Peyer's patch (tissue), 4 donors: ENCODE results near the gene MYO3B. TPM values are rescaled to one million over a fixed set of nuclear protein-coding genes. Genes with fewer than 3 reads are reported as not detected.

ENCODE experiments used
- DNase-seq, 3 donors: peaks; one replicate each; pipeline ENCODE4 v3.0.0-alpha.2; 2017 to 2019
- H3K27ac ChIP-seq, 4 donors: fragments of 200-600 bp; sonication (generic); one replicate each; pipeline ENCODE4 v1.5.1; 2016 to 2019
- H3K27me3 ChIP-seq, 2 donors: fragments of 200-600 bp; sonication (generic); one replicate each; pipeline ENCODE4 v1.5.1; 2019
- H3K36me3 ChIP-seq, 3 donors: fragments of 200-600 bp; sonication (generic); one replicate each; pipeline ENCODE4 v1.5.1; 2016 to 2019
- H3K4me1 ChIP-seq, 4 donors: fragments of 200-600 bp; sonication (generic); one replicate each; pipeline ENCODE4 v1.5.1; 2016 to 2019
- H3K4me3 ChIP-seq, 4 donors: fragments of 200-600 bp; sonication (generic); 1 replicate in 3 of 4; 2 replicates in 1 of 4; pipeline ENCODE4 v1.5.1; 2016 to 2019; ENCODE audit warnings: mild to moderate bottlenecking in 1 of 4
- H3K9me3 ChIP-seq, 4 donors: fragments of 200-600 bp; sonication (generic); one replicate each; pipeline ENCODE4 v1.5.1; 2016 to 2019; ENCODE audit warnings: mild to moderate bottlenecking in 1 of 4
- POLR2A ChIP-seq, 2 donors: fragments of 450-650 bp; IDR thresholded peaks; one replicate each; pipeline ENCODE4 v1.5.1; 2017; ENCODE audit warnings: antibody characterized with exemption in 2 of 2, mild to moderate bottlenecking in 2 of 2, moderate library complexity in 2 of 2
- total RNA-seq, 4 donors: library from RNA; depleted of rRNA; stranded (reverse); fragments of >200 nt; gene quantifications; one replicate each; pipeline ENCODE4 v1.1.0, GENCODE V29; 2016
- TF ChIP-seq, protein P1 (sequence below), 6 experiments: fragments of 450-650 bp in 4 of 6; fragments of 200-600 bp in 2 of 6; sonication (generic) in 1 of 6; IDR thresholded peaks; one replicate each; pipeline ENCODE4 v1.5.1; 2017 to 2019; ENCODE audit warnings: antibody characterized with exemption in 6 of 6, mild to moderate bottlenecking in 3 of 6, moderate library complexity in 1 of 6

The MYO3B gene
- total RNA-seq, 4 donors from 2014 or later: not detected

- Histone ChIP-seq H3K9me3 (no peaks in the 10 kb centered on the region), H3K4me1 (peaks cover 0 to 6% (median 0%) of the 10 kb centered on the region in 4 donors), H3K27me3 (no peaks in the 10 kb centered on the region), H3K27ac (no peak overlapping the region), H3K36me3 (no peaks in the 10 kb centered on the region), H3K4me3 (no peak overlapping the region)
- TF ChIP-seq, protein P1, sequence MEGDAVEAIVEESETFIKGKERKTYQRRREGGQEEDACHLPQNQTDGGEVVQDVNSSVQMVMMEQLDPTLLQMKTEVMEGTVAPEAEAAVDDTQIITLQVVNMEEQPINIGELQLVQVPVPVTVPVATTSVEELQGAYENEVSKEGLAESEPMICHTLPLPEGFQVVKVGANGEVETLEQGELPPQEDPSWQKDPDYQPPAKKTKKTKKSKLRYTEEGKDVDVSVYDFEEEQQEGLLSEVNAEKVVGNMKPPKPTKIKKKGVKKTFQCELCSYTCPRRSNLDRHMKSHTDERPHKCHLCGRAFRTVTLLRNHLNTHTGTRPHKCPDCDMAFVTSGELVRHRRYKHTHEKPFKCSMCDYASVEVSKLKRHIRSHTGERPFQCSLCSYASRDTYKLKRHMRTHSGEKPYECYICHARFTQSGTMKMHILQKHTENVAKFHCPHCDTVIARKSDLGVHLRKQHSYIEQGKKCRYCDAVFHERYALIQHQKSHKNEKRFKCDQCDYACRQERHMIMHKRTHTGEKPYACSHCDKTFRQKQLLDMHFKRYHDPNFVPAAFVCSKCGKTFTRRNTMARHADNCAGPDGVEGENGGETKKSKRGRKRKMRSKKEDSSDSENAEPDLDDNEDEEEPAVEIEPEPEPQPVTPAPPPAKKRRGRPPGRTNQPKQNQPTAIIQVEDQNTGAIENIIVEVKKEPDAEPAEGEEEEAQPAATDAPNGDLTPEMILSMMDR (IDR thresholded peaks at IDR 0.05): no peak
- TF ChIP-seq POLR2A (IDR thresholded peaks at IDR 0.05): no peak
- DNase-seq: no peak
Observed at GRCh38 chr2:170411660-170412059, 233.7 kb downstream of the MYO3B start.

DNA sequence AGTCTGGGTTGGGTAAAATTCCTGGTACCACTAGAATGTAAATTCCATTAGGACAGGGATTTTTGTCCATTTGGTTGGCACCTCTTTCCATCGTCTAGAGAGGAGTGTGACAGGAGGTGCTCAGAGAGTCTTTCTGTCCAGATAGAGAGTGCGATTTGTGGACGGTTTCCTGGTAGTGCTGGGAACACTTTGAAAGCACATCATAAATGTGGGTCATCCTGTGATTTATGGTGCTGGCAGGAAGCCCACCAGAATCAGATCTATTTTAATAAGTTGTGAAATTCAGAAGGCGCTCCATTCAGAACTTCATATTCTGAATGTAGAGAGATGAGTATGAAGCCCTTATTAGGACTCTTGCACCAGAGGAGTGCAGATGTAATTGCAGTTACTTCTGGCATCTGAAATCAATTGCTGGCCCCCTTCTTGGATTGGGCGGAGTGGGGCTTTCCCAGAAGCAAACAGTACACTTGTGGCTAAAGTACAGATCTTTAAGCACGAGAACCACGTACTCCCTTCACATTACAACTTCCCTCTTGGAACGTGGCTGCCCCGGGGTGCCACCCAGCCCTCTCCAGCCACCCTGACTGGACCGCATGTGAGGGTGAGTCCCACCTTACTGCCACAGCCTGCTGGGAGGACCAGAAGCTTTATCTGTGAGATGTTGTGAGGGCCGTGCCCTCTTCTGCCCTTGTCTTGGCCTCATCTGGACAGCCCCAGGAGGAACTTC is 243.2 kb downstream of the MYO3B start:
- Histone ChIP-seq H3K4me3 (no peak overlapping the region), H3K27ac (no peak overlapping the region), H3K4me1 (no peaks in the 10 kb centered on the region), H3K9me3 (no peaks in the 10 kb centered on the region), H3K27me3 (no peaks in the 10 kb centered on the region), H3K36me3 (no peaks in the 10 kb centered on the region)
- TF ChIP-seq, protein P1 (IDR thresholded peaks at IDR 0.05): no peak
- no peak for TF ChIP-seq POLR2A (IDR thresholded peaks at IDR 0.05)
- DNase-seq: no peak

- no peak for TF ChIP-seq POLR2A (IDR thresholded peaks at IDR 0.05)
- TF ChIP-seq, protein P1 (IDR thresholded peaks at IDR 0.05): no peak
- Histone ChIP-seq H3K4me3 (no peak overlapping the region), H3K27ac (no peak overlapping the region)
Observed at GRCh38 chr2:170423919-170424318, 246.0 kb downstream of the MYO3B start.

DNA sequence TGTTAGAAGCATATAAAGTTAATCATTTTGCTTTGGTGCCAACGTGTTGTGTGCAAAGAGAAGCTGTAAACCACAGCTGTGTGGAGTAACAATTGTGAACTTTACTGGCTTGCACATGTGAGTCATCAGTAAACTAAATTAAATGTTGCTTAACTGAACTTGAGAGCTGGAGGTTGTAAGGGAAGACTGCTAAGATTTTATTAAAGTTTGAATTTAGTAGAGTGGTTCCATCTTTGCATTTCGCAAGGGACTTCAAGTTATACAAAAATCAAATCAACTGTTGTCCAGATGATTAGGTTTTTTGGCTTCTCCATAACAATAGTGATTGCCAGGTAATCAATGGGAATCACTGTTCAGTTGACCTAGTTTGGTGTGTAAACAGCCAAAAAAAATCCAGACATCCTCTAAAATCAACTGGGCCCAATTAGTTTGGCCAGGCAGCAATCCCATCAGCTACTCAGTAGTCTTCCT is 247.4 kb downstream of the MYO3B start:
- no peak for DNase-seq
- Histone ChIP-seq H3K36me3 (no peaks in the 10 kb centered on the region), H3K27ac (no peak overlapping the region)

More at GRCh38 chr2:170423919-170424318, 246.0 kb downstream of the MYO3B start:
- no peaks in the 10 kb centered on the region for H3K36me3 ChIP-seq
- no peaks in the 10 kb centered on the region for H3K27me3 ChIP-seq
- no peaks in the 10 kb centered on the region for H3K4me1 ChIP-seq
- H3K9me3 ChIP-seq: no peaks in the 10 kb centered on the region
- DNase-seq: no peak

DNA sequence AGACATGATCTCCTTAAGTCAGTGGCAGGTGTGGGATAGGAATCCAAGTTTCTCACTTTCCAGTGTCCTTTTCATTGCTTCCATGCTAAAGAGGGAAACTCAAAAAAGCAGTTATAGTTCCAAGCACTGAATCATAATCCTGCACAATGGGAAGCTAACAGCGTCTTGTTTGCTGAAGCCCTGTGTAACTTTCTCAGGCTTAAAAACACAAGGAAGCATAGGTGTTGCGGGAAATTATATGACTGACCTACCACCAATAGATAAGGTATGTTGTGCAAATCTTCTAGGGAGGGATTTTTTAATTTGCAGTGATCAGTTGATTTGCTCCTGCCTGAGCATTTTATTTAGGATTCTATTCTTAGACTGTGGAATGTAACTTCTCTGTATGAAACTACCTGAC is 250.9 kb downstream of the MYO3B start:
- TF ChIP-seq POLR2A (IDR thresholded peaks at IDR 0.05): no peak
- TF ChIP-seq, protein P1 (IDR thresholded peaks at IDR 0.05): no peak
- Histone ChIP-seq H3K4me1 (no peaks in the 10 kb centered on the region), H3K27ac (no peak overlapping the region), H3K36me3 (no peaks in the 10 kb centered on the region), H3K9me3 (no peaks in the 10 kb centered on the region), H3K27me3 (no peaks in the 10 kb centered on the region), H3K4me3 (no peak overlapping the region)
- no peak for DNase-seq

More for the DNA sequence above, 247.4 kb downstream of the MYO3B start:
- Histone ChIP-seq H3K4me1 (no peaks in the 10 kb centered on the region), H3K27me3 (no peaks in the 10 kb centered on the region), H3K9me3 (no peaks in the 10 kb centered on the region), H3K4me3 (no peak overlapping the region)
- TF ChIP-seq POLR2A (IDR thresholded peaks at IDR 0.05): no peak
- TF ChIP-seq, protein P1 (IDR thresholded peaks at IDR 0.05): no peak
